Astrocyte of the cerebellum (primary cell): ENCODE measurements around the gene SGCA.

Experiments
- DNase-seq: peaks from one replicate; pipeline ENCODE4 v3.0.0-alpha.2; 2011; ENCODE audit warnings: low read depth
- H3K4me3 ChIP-seq: 2 replicates; pipeline ENCODE4 v1.5.1; 2011; ENCODE audit warnings: mild to moderate bottlenecking, low read depth, low read length, moderate library complexity
- CTCF ChIP-seq: IDR thresholded peaks from 2 replicates; pipeline ENCODE4 v1.5.1; 2012; ENCODE audit warnings: low read length, low read depth, moderate library complexity, mild to moderate bottlenecking; ENCODE audit errors: missing control alignments
- in situ Hi-C: cut with HindIII; loops from 2 replicates; pipeline ENCODE4 v1.10.0; 2017; ENCODE audit warnings: low sequenced_read_pairs

SGCA gene

DNA sequence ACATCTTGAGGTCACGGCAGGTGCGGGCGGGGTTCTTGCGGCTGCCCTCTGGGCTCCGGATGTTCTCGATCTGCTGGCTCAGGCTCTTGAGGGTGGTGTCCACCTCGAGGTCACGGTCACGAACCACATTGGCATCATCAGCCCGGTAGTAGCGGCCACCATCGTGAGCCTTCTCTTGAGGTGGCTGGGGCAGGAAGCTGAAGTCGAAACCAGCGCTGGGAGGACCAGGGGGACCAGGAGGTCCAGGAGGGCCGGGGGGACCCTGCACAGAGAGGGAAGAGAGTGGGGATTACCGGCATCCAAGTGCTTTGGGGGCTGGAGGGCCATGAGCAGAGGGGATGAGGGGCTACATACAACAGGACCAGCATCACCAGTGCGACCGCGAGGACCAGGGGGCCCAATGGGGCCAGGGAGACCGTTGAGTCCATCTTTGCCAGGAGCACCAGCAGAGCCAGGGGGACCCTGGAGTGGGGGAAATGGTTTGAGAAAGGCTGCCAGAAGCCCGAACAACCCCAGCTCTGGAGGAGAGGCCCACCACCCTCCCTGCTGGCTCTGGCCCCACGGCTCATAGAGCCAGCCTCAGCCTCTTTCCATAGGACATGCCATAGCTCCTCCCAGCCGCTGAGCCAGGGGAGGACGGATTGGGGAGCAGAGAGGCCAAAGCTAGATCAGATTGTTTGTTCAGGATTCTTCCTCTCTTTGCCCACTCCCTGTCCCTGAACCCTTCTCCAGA, 21.0 kb downstream of the SGCA start:
- in situ Hi-C loops: no loop called here
- TF ChIP-seq CTCF: no peak
- H3K4me3 ChIP-seq: no peak overlapping the region
- no peak for DNase-seq

DNA sequence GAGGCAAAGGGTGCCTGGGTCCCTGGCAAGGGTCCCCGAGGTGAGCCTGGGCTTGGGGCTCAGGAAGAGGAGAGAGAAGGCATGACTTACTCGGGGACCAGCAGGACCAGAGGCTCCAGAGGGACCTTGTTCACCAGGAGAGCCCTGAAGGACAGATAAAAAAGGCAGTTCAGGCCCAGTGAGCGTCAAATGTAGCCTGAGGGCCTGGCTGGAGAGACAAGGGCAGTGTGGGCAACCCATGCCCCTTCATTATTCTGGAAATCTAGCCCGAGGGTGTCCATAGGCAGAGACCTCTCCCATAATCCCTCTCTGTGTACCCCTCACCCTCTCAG, 21.6 kb downstream of the SGCA start:
- H3K4me3 ChIP-seq: no peak overlapping the region
- DNase-seq: no peak
- in situ Hi-C loops: no loop called here
- TF ChIP-seq CTCF: no peak

DNA sequence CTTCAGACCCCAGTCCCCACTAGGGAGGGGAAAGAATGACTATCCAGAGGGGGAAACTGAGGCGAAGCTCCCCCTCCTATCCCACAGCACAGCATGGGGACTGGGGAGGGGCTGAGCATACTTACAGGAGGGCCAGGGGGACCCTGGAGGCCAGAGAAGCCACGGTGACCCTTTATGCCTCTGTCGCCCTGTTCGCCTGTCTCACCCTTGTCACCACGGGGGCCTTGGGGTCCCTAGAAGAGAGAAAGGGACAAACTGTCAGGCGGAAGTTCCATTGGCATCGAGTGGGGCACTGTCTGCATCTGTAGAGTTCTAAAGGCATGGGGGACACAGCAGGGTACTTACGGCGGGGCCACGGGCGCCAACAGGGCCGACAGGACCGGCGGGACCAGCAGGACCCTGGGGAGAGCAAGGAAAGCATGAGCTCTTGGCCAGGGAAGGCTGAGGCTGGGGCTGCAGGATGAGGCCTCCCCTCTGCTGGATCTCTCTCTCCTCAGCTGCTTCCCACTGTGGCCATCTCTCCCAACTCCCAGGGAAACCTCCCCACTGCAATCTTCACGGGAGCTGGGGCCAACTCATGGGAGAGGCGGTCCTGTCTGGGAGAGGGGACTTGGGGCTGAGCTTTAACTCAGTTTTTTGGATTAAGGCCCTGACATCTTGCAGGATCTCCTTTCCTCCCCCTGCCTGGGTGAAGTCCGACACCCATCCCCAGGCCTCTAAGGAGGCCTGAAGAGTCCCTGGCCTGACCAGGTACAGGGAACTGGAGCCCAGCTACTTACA, 22.1 kb downstream of the SGCA start:
- no peak for DNase-seq
- no peak overlapping the region for H3K4me3 ChIP-seq
- TF ChIP-seq CTCF: no peak
- in situ Hi-C loops: no loop called here

DNA sequence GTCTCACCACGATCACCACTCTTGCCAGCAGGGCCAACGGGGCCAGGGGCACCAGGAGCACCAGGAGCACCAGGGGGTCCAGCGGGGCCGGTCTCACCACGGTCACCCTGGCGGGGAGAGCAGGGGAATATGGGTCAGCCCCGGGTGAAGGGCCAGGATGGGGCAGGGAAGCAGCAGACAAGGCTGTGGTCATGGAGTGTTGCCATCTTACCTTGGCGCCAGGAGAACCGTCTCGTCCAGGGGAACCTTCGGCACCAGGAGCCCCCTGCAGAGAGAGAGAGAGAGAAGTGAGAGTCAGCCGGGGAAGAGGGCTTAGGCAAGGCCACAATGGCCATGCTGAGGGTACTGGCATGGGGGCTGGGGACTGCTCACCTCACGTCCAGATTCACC, 22.7 kb downstream of the SGCA start:
- in situ Hi-C loops: no loop called here
- no peak overlapping the region for H3K4me3 ChIP-seq
- no peak for DNase-seq
- no peak for TF ChIP-seq CTCF

- no peak for DNase-seq
- TF ChIP-seq CTCF: no peak
- in situ Hi-C loops: no loop called here
- no peak overlapping the region for H3K4me3 ChIP-seq
Observed at GRCh38 chr17:50188921-50189549, 23.2 kb downstream of the SGCA start.

- TF ChIP-seq CTCF: no peak
- in situ Hi-C loops: no loop called here
- DNase-seq: no peak
- H3K4me3 ChIP-seq: no peak overlapping the region
Observed at GRCh38 chr17:50189550-50190292, 23.9 kb downstream of the SGCA start.
